NCI-H2029 treated with DMSO at 0.1 percent for 48 hours (cell line): ENCODE measurements around the gene ZNRF2.
"Not testable (repeated sequence)": the region's sequence is repeated elsewhere in the genome, so short reads cannot be mapped to it uniquely, and the experiment has no call there.

ENCODE experiments used
- DNase-seq: peaks from one replicate; lab custom pipeline; 2025; lab: John Stamatoyannopoulos, UW

The ZNRF2 gene

DNA sequence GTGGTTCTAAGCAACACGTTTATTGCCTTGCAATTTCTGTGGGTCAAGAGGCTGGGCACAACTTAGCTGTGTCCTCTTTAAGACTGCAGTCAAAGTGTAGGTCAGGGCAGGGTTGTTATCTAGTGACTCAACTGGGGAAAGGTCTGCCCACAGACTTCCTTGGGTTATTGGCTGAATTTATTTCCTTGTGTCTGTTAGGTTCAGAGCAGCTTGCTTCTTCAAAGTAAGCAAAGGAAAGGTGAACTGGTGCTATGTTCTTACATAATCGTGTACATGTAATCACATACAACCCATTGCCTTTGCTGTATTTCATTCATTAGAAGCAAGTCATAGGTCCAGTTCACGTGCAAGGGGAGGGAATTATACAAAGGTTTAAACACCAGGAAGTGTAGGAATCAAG is 5.9 kb downstream of the ZNRF2 start:
- DNase-seq, result not testable (repeated sequence)

DNA sequence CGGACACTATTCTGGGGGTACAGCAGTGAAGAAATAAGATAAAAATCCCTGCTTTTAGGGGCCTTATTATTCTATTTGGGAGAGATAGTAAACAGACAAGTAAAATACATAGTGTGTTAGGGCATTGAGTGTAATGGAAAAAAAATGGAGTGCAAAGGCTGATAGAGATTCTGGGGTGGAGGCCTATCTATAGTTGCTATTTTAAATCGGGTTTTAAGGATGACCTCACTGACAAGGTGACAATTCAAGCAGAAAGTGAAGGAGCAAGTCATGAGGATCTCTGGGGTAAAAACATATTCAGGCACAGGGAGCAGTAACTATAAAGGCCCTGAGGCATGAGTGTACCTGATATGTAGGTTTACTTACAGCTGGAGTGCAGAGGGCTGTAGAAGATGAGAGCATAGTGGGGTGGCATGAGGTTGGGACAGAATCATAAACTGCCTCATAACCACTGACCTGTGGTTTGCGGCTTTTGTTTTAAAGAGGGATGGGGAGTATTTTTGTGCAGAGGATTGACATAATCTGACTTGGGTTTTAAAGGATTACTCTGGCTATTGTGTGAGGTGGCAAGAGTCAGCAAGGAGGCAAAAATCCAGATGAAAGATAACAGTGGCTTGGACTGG is 8.1 kb downstream of the ZNRF2 start:
- DNase-seq, result not testable (repeated sequence)

GRCh38 chr7:30296304-30296703 is 11.9 kb downstream of the ZNRF2 start:
- DNase-seq, result not testable (repeated sequence)

DNA sequence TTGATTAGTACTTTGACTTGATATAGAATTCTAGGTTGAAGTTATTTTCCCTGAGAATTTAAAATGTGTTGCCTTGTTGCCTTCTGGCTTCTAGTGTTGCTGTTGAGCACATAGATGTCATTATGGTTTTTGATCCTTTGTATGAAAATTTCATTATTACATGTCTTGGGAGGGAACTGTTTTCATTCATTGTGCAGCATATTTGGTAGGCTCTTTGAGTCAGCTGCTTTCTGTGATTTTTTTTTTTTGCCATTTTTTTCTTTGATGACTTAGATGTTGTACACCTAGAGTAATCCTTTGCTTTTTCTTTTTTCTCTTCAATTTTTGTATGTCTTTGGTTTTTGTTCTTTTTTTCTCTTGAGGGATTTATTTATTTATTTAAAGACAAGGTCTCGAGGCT is 13.1 kb downstream of the ZNRF2 start:
- not testable (repeated sequence) for DNase-seq

- DNase-seq, result not testable (repeated sequence)
Observed at GRCh38 chr7:30298409-30298808, 14.0 kb downstream of the ZNRF2 start.

- no peak for DNase-seq
Observed at GRCh38 chr7:30301751-30302150, 17.4 kb downstream of the ZNRF2 start.

GRCh38 chr7:30302656-30303311 is 18.4 kb downstream of the ZNRF2 start:
- no peak for DNase-seq

DNA sequence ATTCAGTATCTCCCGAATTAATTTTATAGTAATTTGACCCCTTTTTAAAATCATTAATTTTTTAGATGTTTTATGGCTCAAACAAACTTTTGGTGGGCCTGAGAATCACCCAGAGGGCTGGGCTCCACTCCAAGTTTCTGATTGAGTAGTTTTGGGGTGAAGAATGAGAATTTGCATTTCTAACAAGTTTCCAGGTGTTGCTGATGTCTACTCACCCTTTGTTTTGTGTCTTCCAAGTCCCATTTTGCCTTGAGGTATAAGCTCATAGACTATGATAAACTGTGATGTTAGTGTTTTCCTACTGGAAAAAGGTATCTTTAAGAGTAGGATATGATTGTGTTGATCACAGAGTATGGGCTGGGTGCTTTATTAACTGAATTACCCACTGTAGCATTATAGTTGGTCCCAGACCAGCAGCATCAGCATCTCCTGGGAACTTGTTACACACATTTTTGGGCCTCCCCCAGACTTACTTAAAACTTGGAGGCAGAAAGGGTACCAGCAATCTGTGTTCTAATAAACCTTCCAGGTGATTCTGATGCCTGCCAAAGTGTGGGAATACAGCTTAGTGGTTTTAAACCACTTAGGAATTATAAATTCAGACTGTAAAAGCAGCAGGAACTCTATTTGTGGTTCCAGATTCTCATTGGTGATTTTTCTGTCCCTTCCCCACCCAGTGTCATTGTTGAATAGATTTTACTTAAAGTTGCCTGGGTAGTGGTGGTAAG is 19.1 kb downstream of the ZNRF2 start:
- no peak for DNase-seq

GRCh38 chr7:30304177-30304884 is 19.9 kb downstream of the ZNRF2 start:
- DNase-seq, result no peak

GRCh38 chr7:30306976-30307375 is 22.6 kb downstream of the ZNRF2 start:
- DNase-seq, result no peak

- DNase-seq, result no peak
Observed at GRCh38 chr7:30308389-30308788, 24.0 kb downstream of the ZNRF2 start.

- no peak for DNase-seq
Observed at GRCh38 chr7:30309302-30309701, 24.9 kb downstream of the ZNRF2 start.

GRCh38 chr7:30309842-30310435 is 25.5 kb downstream of the ZNRF2 start:
- DNase-seq, result no peak

DNA sequence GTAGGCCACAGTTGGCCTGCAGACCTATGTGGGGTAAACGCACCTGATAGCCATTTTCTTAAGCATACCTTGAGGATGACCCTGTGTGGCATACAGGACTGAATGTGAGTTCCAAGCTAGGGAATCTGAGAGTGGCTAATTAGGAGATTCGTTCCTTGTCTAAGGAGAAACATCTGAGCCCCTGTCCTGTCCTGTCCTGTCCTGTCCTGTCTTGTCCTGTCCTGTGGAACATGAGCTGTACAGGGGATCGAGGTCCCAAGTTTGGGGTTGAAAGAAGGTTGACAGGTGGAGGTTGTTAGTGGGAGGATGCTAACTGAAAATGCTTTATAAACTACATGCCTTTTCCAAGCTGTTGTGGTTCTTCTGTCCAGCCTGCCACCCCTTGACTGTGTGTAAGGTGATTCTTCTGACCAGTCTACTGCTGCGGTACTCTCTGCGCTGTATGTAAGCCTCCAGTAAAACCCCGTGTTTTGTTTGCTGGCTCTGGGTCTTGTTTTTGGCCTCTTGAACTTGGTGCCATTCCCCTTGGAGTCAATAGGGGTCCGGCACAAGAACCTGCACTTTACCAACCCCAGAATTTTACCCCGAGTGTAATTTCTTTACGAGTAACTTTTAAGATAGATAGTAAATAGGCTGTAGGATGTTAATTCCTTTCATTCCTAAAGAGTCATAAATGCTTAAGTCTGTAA is 26.4 kb downstream of the ZNRF2 start:
- no peak for DNase-seq

GRCh38 chr7:30312178-30312577 is 27.8 kb downstream of the ZNRF2 start:
- DNase-seq, result no peak

GRCh38 chr7:30313348-30313747 is 29.0 kb downstream of the ZNRF2 start:
- DNase-seq, result no peak

GRCh38 chr7:30313793-30314192 is 29.4 kb downstream of the ZNRF2 start:
- no peak for DNase-seq

DNA sequence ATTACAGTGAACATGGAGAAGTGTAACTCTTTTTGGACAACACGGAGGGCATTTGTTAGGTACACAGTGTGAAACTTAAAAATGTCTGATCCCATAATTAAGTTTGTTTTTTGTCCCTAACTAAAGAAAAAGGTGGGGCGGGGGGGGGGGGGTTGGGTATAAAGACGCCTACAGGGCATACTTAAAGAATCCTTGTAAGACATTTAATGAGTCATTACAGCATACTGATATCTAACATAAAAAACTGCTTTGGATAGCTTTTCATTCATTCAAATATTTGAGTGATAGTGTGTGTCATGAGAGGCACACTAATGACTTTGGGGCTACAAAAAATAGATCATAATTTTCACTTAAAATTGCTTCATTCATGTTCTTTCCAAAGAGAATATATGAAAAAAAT is 31.2 kb downstream of the ZNRF2 start:
- DNase-seq, result no peak

DNA sequence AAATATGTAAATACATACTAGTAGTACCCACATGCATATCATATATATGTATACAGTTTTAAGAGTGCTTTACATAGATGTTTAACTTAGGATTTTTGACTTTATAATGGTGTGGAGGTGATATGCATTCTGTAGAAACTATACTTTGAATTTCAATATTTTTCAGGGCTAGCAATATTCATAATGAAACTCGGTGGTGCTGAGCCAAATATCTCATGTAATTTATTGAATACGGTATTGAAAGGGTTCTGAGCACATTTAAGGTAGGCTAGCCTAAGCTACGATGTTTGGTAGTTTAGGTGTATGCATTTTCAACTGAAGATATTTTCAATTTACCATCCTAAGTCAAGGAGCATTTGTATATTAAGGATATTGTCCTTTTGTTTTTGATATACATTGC is 36.0 kb downstream of the ZNRF2 start:
- DNase-seq, result no peak

DNA sequence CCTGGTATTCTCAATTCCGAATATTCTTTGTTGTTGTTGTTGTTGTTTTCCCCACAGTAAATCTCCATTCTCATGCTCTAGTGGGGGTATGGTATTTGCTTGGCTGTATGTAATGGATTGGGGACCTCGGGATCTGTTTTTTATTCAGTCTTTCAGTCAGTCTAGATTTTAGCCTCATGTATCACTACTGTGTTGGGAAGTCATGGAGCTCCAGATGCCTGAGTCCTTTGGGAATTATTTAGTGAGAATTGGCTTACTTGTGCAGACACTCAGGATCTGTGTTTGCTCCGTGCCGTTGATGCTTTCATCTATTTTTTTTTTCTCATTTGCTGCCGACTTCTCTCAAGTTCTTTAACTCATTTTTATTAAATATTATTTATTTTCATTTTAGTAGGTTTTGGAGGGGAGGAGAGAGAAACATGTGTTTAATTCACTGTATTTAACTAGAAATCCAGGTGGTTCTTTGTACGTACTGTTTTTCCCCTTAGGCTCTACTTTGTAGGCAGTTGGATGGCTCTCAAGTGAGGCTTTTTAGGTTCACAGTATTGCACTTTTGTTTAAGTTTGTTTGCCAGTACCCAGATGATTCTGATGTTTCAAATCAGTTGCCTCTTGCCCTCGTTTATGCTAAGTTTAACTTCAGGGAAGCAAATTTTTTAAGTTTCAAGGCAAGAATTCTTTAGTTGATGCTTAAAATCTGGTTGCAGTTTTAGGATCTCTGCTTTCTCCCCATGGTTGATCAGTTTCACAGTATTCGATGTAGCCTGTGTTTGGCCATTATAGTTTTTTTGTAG is 36.9 kb downstream of the ZNRF2 start:
- DNase-seq, result no peak

GRCh38 chr7:30321882-30322192 is 37.4 kb downstream of the ZNRF2 start:
- no peak for DNase-seq
